GM11168 (cell line): Measurements from ENCODE around the gene PEPD.

Experiments used
- in situ Hi-C: fragments of 300-500 bp; cut with MboI; formaldehyde crosslinking; loops from one replicate; pipeline ENCODE4 v1.12.0; 2022; ENCODE audit warnings: low sequenced_read_pairs; ENCODE audit not compliant: unreplicated experiment

PEPD gene

GRCh38 chr19:33513424-33513823 is 8.2 kb downstream of the PEPD start:
- in situ Hi-C loops: no loop called here

DNA sequence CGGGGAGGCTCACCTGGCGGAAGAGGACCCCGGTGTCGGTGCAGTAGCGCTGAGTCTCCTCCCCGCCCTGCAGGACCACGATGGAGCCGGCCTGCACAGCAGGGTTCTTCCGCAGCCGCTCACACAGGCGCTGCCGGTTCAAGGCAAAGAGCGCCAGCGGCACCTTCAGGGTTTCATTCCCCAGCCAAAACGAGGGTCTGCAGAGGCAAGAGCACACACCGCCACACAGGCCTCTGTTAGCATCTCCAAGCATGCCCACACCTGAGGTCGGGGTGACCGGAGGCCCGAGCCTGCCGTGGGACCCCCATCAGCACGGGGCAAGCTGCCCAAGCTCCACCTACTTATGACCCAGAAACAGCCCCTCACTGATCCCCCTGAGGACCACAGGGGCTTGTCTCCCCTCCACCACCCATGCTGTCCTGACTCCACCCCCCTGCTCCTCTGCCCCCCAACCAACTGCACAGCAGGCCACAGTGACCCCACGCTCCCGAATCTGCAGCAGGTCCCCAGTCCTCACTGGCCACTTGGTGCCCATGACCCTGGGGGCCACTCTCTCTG is 8.9 kb downstream of the PEPD start:
- in situ Hi-C loops: no loop called here

DNA sequence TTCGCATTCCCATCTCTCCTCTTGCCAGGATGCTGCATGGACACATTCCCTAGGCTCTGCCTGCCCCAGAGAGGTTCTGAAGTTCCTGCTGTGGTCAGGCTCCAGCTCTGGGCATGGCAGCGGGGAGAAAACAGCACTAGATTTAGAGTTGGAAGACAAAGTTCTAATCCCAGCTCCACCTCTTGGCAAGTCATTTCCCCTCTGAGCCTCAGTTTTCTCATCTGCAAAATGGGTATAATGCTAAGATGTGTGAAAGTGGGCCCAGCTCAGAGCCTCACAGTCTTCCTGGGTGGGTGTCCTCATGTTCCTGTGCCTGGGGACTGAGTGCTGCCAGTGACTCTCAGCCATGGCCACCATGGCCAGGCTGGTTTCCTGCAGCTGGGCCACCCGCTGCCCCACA is 9.6 kb downstream of the PEPD start:
- in situ Hi-C loops: no loop called here

DNA sequence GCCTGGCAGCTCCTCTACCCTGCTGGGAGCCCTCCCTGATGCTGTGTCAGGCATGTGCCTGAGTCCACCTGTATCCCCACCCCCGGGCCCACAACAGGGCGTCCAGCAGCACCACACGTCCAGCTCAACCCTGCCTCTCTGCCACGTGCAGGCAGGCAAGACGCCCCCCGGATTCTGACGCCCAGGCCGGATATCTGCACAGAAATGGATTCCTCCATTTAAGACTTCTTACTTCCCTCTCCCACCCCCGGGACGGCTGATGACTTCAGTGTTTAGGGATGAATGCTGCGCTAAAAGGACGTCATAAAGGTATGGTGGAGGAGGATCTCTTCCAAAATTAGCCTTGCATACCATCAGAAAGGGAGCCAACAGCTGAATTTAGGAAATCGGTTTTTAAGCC is 10.2 kb downstream of the PEPD start:
- in situ Hi-C loops: no loop called here

DNA sequence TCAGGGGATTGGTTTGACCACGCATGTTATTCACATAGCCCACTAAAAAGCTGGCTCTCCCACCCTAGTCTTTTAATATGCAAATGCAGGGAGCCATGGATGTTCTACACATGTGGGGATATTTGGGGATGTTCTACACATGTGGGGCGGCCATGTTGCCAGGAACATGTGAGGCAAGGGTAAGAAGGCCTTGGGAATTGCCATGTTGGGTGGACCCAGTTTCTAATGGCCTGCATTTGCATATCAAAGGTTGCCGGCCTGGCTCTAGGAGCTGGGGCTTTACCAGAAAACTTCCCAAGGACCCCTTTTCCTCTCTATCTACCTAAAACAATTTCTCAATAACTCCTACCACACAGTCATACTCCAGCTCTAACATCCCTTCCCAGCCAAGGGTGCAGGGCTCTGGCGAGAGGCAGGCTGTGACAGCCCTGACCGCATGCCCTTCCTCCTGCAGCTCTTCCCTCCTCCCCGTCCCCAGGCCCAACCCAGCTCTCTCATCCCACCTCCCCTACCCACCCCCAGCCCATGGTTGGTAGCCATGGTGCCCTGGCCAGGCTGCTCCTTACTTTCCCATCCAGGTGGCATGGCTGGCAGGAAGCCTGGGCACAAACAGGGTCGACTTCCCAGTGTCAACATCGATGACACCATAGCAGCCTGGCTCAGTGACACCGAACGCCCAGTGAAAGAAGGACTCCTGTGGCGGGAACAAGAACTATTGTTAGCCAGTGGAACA is 11.0 kb downstream of the PEPD start:
- in situ Hi-C loops: no loop called here

DNA sequence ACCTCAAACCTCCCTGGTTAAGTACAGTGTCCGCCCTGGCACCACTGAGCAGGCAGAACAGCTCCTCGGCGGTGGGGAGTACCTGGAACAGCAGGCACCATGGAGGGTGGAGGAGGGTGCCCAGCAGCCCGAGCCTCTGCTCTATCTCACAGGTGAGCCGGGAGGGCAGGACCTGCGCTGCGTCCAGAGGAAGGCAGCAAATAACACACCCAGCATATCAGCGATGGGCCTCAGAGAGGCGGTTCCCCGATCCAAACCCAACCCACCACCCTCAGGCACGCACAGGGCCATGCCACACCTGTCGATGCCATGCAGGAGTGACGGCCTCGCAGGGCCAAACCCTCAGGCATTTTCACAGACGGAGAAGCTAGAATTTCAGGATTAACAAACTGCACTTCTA is 11.8 kb downstream of the PEPD start:
- in situ Hi-C loops: no loop called here

DNA sequence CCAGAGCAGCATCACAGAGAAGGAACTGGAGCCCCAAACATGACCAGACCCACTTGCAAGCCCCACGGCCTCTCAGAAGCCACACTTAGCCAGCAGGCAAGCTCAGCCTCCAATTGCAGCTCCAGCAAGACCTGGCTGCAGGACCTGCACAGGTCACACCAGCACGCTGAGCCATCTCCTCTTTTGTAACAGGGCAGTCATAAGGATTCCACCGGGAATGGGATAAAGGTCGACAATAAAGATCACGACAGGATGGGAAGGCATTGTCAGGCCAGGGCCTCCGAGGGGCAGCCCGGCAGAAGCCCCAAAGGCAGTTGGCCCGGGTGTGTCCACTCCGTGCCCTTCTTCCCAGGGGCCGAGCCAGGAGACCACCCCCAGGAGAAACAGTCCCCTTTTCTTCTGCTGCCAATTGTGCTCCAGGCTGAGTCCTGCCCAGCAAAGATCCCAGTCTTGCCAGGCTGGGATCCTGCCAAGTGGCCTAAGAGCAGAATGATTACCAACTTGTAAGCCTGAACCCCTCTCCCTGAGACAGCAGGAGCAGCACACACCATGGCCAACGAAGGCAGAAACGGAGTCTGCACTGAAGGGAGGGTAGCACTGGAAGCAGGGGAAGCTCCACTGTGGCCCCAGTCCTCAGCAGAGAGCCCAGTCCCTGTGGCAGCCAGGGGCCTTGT is 12.5 kb downstream of the PEPD start:
- in situ Hi-C loops: no loop called here

- in situ Hi-C loops: no loop called here
Measured at GRCh38 chr19:33508431-33508830, 13.2 kb downstream of the PEPD start.

GRCh38 chr19:33508009-33508408 is 13.6 kb downstream of the PEPD start:
- in situ Hi-C loops: no loop called here

GRCh38 chr19:33507021-33507956 is 14.3 kb downstream of the PEPD start:
- in situ Hi-C loops: no loop called here

DNA sequence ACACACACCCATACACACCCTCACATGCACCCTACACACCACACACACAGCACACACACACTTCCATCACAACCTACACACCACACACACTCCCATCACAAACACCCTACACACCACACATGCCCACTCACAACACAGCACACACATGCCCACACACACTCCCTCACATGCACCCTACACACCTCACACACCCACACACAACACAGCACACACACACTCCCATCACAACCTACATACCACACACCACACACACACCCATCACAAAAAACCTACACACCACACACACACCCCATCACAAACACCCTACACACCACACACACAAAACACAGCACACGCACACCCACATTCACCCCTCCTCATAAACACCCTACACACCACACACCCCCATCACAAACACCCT is 15.1 kb downstream of the PEPD start:
- in situ Hi-C loops: no loop called here

DNA sequence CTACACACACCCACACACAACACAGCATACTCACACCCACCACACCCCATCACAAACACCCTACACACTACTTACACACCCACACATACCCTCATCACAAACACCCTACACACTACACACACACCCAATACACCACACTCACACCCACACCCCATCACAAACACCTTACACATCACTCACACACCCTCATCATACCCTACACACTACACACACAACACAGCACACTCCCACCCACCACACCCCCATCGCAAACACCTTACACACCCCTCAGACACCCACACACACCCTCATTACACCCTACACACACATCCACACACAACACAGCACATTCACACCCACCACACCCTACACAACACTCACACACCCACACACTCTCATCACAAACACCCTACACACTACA is 15.8 kb downstream of the PEPD start:
- in situ Hi-C loops: no loop called here

DNA sequence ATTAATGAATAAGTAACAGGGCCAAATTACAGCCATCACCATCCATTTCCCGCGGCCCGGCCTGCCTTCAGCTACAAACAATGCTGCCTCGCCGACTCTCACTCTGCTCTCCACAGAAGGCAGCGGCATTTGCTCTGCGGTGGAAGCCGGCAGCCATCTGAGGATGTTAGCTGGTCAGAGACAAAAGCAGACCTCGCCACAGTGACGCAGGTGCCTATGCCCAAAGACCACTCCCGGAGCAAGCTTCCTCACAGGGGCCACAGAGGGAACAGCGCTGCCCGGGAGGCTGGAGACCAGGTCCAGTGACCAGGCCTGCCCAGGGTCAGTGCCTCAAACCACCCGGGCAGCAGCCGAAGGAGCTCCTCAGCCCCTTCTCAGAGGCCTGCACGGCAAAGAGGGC is 16.4 kb downstream of the PEPD start:
- in situ Hi-C loops: no loop called here

DNA sequence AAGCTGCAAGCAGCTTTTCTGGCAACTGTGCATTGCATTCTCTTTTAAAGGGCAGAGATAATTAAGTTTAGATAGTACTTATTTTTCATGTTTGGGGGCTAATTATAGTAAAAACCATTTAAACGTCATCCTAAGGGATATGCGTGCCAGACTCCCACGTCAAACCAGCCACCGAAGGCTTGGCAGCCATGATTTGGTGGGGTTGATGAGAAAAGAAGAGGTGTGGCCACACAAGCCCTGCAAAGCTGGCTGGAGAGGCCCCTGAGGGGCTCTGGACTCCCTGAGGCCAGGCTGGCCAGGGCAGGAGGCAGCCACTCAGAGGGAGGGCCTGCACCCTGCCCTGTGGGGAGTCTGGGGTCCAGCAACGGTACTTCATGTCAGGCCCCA is 17.5 kb downstream of the PEPD start:
- in situ Hi-C loops: no loop called here

GRCh38 chr19:33503433-33504057 is 18.0 kb downstream of the PEPD start:
- in situ Hi-C loops: no loop called here

GRCh38 chr19:33503030-33503429 is 18.6 kb downstream of the PEPD start:
- in situ Hi-C loops: no loop called here

GRCh38 chr19:33502521-33502920 is 19.1 kb downstream of the PEPD start:
- in situ Hi-C loops: no loop called here

DNA sequence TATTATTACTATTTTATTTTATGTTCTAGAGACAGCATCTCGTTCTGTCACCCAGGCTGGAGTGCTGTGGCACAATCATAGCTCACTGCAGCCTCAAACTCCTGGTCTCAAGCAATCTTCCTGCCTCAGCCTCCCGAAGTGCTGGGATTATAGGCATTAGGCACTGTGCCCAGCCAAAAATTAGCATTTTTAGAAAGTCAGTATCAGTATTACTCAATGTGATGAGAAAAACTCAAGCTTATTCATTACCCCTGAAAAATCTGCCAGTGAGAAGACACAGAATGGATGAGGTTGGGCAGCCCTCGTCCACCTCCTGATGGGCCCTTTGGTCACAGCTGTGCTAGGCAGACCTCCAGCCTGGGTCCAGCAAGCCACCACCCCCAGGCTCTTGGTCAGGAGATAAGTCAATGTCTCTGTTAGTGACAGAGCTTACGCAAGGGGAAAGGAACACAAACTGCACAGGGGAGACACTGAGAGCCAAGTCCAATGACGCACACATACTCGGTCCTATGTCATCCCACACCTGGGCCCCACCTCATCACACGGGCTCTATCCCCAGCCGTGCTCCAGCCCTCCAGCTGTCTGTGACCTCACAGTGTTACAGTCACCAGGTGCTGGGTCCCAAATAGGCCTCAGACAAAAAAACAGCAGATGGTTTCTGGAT is 19.8 kb downstream of the PEPD start:
- in situ Hi-C loops: no loop called here

DNA sequence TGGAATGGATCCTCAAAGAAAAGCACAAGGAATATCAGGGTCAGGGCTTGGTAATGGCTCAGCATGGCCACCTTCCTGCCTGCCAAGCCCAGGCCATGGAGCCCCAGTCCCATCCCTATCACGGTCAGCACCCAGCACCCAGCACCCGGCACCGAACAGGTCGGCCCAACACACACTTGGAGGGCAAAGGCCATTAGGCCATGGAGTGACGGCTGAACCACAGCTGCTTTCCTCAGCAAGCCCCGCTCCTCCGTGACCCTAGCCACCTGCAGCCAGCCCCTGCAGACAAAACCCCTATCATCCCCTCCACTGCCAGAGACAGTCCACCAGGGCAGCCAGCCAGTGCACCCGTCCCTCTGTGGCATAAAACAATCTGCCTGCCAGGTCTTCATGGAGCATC is 20.6 kb downstream of the PEPD start:
- in situ Hi-C loops: no loop called here

GRCh38 chr19:33500586-33500985 is 21.0 kb downstream of the PEPD start:
- in situ Hi-C loops: no loop called here
